ENCODE data around the gene NOXA1.

The NOXA1 gene

DNA sequence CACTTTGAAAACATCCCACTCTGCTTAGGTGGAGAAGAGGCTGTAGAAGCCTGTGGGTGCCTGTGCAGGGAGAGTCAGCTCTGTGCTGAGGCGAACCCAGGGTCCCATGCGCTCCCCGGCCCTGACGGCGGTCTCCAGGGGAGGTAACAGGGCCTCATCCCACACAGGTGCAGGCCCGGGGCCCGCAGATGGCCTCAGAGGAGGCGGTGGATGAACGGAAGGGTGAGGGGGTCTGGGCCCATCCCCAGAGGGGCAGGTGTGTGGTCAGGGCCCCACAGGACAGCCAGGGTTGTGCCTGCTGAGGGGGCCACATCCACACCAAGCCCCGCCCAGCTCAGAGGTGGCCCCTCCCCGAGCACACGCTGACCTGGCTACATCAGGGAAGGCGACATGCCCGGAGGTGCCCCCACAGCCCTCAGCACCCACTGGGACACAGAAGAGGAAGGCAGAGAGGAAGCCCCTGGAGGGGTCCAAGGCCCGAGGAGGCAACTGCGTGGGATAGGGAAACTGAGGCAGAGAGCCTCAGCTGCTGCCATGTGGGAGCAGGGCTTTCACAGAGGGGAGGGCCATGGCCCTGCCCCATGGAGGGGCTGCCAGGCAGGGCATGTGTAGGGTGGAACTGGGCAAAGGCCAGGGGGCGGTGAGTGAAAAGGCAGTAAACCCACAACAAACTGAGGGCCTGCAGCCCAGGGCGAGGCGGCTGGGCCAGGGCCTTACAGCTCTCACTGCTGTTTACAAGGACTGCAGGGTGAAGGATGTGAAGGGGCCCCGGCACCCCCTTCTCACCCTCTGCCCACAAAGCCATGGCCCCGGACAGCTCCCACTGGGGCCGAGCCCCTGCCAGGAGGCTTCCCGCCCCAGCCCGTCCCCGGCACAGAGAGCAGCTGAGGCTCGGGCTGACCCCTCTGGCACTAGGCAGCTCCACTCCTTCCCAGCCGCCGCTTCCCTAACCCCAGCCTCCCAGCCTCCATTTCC lies 29.7 kb upstream of the NOXA1 start:
- Histone ChIP-seq H3K27ac (ENCODE audit: poor library complexity, severe bottlenecking) (no peak overlapping the region), H3K4me3 (ENCODE audit: severe bottlenecking) (no peak overlapping the region), H3K36me3 (ENCODE audit: low read depth) (no peaks in the 10 kb centered on the region), H3K4me1 (ENCODE audit: insufficient read depth, poor library complexity, severe bottlenecking) (no peaks in the 10 kb centered on the region), H3K27me3 (ENCODE audit: insufficient read depth, poor library complexity, severe bottlenecking) (no peaks in the 10 kb centered on the region), H3K9me3 (ENCODE audit: severe bottlenecking) (no peaks in the 10 kb centered on the region)
- ATAC-seq (ENCODE audit: low read depth) (no peak), DNase-seq (ENCODE audit: low spot score) (no peak)
- TF ChIP-seq, protein P1, sequence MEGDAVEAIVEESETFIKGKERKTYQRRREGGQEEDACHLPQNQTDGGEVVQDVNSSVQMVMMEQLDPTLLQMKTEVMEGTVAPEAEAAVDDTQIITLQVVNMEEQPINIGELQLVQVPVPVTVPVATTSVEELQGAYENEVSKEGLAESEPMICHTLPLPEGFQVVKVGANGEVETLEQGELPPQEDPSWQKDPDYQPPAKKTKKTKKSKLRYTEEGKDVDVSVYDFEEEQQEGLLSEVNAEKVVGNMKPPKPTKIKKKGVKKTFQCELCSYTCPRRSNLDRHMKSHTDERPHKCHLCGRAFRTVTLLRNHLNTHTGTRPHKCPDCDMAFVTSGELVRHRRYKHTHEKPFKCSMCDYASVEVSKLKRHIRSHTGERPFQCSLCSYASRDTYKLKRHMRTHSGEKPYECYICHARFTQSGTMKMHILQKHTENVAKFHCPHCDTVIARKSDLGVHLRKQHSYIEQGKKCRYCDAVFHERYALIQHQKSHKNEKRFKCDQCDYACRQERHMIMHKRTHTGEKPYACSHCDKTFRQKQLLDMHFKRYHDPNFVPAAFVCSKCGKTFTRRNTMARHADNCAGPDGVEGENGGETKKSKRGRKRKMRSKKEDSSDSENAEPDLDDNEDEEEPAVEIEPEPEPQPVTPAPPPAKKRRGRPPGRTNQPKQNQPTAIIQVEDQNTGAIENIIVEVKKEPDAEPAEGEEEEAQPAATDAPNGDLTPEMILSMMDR (IDR thresholded peaks at IDR 0.05; ENCODE audit: poor library complexity, severe bottlenecking) = no peak

DNA sequence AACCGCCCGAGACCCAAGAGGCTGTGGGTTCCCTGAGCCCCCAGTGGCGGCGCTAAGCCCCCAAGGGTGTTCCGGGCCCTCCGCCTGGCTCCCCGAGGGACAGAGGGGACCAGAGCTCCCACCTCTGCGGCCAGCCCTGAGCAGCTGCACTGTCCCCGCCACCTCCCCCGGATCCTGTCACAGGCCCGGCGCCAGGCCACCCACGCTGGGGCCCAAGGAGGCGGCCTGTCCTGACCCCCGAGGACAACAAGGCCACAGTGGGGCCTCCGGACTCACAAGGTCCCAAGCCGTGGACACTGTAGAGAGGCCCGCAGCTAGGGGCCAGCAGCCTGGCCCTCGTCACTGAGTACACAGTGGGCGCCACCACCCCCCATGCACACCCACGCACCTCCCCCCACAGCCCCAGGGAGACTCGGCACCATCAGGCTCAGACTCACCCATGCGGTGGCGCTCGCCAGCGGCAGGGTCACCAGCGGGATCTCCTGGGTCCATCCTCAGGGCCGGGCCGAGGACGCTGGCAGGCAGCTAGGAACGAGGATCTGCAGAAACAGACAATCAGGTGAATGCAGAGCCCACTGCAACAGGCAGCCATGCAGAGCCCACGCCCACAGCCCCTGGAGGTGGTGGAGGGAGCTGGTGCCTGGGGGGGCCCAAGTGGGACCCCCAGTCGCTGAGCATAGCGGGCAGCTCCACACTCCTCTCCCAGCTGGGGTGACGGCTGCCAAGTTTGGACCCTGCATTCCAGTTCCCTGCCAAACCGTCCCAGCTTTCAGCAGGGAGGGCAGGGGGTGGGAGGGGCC lies 28.1 kb upstream of the NOXA1 start:
- TF ChIP-seq, protein P1 (IDR thresholded peaks at IDR 0.05; ENCODE audit: poor library complexity, severe bottlenecking) = no peak
- Histone ChIP-seq H3K27me3 (ENCODE audit: insufficient read depth, poor library complexity, severe bottlenecking) (no peaks in the 10 kb centered on the region), H3K36me3 (ENCODE audit: low read depth) (no peaks in the 10 kb centered on the region), H3K4me3 (ENCODE audit: severe bottlenecking) (no peak overlapping the region), H3K27ac (ENCODE audit: poor library complexity, severe bottlenecking) (no peak overlapping the region), H3K9me3 (ENCODE audit: severe bottlenecking) (no peaks in the 10 kb centered on the region), H3K4me1 (ENCODE audit: insufficient read depth, poor library complexity, severe bottlenecking) (no peaks in the 10 kb centered on the region)
- DNase-seq (ENCODE audit: low spot score) (no peak), ATAC-seq (ENCODE audit: low read depth) (no peak)

DNA sequence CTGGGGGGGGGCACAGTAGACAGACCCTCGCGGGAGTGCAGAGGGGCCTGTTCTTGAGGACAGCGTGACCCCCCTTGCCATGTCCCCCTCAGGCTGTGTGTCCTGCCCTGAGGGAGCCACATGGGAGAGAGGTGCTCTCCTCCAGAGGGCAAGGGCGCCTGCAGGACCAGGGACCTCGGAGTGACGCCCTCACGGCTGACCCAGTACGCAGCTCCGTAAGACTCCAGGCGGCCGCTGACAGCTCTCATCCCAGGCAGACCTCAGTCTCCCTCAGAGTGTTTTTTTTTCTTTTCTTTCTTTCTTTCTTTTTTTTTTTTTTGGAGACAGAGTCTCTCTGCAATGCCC lies 27.6 kb upstream of the NOXA1 start:
- Histone ChIP-seq H3K36me3 (ENCODE audit: low read depth) (no peaks in the 10 kb centered on the region), H3K4me1 (ENCODE audit: insufficient read depth, poor library complexity, severe bottlenecking) (no peaks in the 10 kb centered on the region), H3K27ac (ENCODE audit: poor library complexity, severe bottlenecking) (no peak overlapping the region), H3K4me3 (ENCODE audit: severe bottlenecking) (no peak overlapping the region), H3K27me3 (ENCODE audit: insufficient read depth, poor library complexity, severe bottlenecking) (no peaks in the 10 kb centered on the region), H3K9me3 (ENCODE audit: severe bottlenecking) (no peaks in the 10 kb centered on the region)
- TF ChIP-seq, protein P1 (IDR thresholded peaks at IDR 0.05; ENCODE audit: poor library complexity, severe bottlenecking) = no peak
- ATAC-seq (ENCODE audit: low read depth) = no peak
- DNase-seq (ENCODE audit: low spot score) = no peak

DNA sequence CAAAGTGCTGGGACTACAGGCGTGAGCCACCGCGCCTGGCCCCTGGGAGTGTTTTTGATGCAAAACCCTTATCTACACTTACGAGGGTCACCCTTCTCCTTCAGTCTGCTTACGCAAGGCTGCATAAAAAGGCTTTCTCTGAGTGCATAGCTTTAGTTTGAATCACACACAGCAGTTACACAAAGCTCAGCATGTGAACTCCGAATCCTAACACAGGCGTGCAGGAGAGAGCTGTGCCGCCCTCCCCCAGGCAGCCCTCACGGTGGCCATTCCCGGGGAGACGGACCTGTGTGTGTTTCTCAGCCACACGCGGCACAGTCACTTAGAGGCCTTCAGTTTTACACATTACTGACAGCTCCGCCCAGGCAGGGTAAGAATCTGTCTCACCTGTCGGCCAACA lies 27.0 kb upstream of the NOXA1 start:
- Histone ChIP-seq H3K4me1 (ENCODE audit: insufficient read depth, poor library complexity, severe bottlenecking) (no peaks in the 10 kb centered on the region), H3K27ac (ENCODE audit: poor library complexity, severe bottlenecking) (no peak overlapping the region), H3K36me3 (ENCODE audit: low read depth) (no peaks in the 10 kb centered on the region), H3K4me3 (ENCODE audit: severe bottlenecking) (no peak overlapping the region), H3K27me3 (ENCODE audit: insufficient read depth, poor library complexity, severe bottlenecking) (no peaks in the 10 kb centered on the region), H3K9me3 (ENCODE audit: severe bottlenecking) (no peaks in the 10 kb centered on the region)
- peak; percentile 62 for ATAC-seq (ENCODE audit: low read depth)
- TF ChIP-seq, protein P1 (IDR thresholded peaks at IDR 0.05; ENCODE audit: poor library complexity, severe bottlenecking) = no peak
- no peak for DNase-seq (ENCODE audit: low spot score)
